ENCODE data around the gene WDFY4.

DNA sequence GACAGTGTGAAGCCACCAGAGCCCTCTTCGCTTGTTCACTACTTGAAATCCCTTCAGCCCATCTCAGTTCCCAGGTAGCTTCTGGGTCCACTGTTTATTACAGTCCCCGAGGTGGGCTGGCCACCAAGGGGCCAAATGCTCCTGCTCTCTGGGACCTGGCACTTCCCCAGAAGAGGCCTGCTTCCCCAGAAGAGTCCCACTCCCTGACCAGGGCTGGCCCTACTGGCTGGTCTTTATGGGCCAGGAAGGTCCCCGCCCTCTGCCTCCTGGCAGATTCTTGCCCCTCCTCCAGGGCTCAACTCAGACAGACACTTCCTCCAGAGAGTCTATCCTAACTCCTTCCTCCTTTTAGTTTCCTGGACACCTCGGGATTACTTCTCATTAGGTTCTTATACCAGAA is 325.6 kb downstream of the WDFY4 start:
- TF ChIP-seq, protein P1, sequence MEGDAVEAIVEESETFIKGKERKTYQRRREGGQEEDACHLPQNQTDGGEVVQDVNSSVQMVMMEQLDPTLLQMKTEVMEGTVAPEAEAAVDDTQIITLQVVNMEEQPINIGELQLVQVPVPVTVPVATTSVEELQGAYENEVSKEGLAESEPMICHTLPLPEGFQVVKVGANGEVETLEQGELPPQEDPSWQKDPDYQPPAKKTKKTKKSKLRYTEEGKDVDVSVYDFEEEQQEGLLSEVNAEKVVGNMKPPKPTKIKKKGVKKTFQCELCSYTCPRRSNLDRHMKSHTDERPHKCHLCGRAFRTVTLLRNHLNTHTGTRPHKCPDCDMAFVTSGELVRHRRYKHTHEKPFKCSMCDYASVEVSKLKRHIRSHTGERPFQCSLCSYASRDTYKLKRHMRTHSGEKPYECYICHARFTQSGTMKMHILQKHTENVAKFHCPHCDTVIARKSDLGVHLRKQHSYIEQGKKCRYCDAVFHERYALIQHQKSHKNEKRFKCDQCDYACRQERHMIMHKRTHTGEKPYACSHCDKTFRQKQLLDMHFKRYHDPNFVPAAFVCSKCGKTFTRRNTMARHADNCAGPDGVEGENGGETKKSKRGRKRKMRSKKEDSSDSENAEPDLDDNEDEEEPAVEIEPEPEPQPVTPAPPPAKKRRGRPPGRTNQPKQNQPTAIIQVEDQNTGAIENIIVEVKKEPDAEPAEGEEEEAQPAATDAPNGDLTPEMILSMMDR (conservative IDR thresholded peaks at IDR 0.05; ENCODE audit: low read length) = no peak
- TF ChIP-seq EZH2phosphoT487 (IDR thresholded peaks at IDR 0.05; ENCODE audit: borderline replicate concordance) = no peak
